HL-60 (cell line): ENCODE data around the gene CHRDL1.

Experiments
- DNase-seq, 2 experiments: peaks; one replicate each; pipeline ENCODE4 v3.0.0-alpha.2; 2010 to 2020; ENCODE audit warnings: low read depth in 1 of 2, low spot score in 1 of 2
- H3K27ac ChIP-seq: fragments of 250-450 bp; sonication (Bioruptor Pico); replicated peaks from 2 replicates; pipeline ENCODE4 v1.5.1; 2020; ENCODE audit warnings: mild to moderate bottlenecking, moderate library complexity
- H3K27me3 ChIP-seq: fragments of 250-450 bp; sonication (Bioruptor Pico); 2 replicates; pipeline ENCODE4 v1.5.1; 2021; ENCODE audit warnings: mild to moderate bottlenecking, moderate library complexity; ENCODE audit not compliant: insufficient read depth, poor library complexity, severe bottlenecking
- H3K4me3 ChIP-seq: replicated peaks from 2 replicates; pipeline ENCODE4 v1.5.1; 2011; ENCODE audit warnings: mild to moderate bottlenecking, control low read depth, low read length; ENCODE audit not compliant: insufficient read depth
- CTCF ChIP-seq: IDR thresholded peaks from one replicate; pipeline ENCODE4 v1.5.1; 2011; ENCODE audit warnings: low read length, control low read depth, inconsistent platforms; ENCODE audit not compliant: insufficient read depth
- GABPA ChIP-seq: IDR thresholded peaks from 2 replicates; pipeline ENCODE4 v1.6.1; 2012; ENCODE audit warnings: low read depth
- POLR2AphosphoS5 ChIP-seq: IDR thresholded peaks from 2 replicates; pipeline ENCODE4 v1.6.1; 2012; ENCODE audit warnings: low read depth
- REST ChIP-seq: IDR thresholded peaks from 2 replicates; pipeline ENCODE4 v1.6.1; 2012; ENCODE audit warnings: low read depth; ENCODE audit not compliant: insufficient replicate concordance
- SPI1 ChIP-seq: IDR thresholded peaks from 2 replicates; pipeline ENCODE4 v1.6.1; 2012; ENCODE audit warnings: low read depth, mild to moderate bottlenecking, borderline replicate concordance

The CHRDL1 gene

GRCh38 chrX:110713666-110714065 lies 82.0 kb downstream of the CHRDL1 start:
- TF ChIP-seq SPI1 (no peak), GABPA (no peak), POLR2AphosphoS5 (no peak), REST (no peak), CTCF (no peak)
- DNase-seq, result no peak
- no peak overlapping the region for H3K4me3 ChIP-seq
- no peaks in the 10 kb centered on the region for H3K27me3 ChIP-seq
- no peak overlapping the region for H3K27ac ChIP-seq

- no peak for TF ChIP-seq REST
- TF ChIP-seq SPI1, result no peak
- no peak for TF ChIP-seq GABPA
- no peak for TF ChIP-seq POLR2AphosphoS5
- no peak for TF ChIP-seq CTCF
- Histone ChIP-seq H3K27me3 (no peaks in the 10 kb centered on the region), H3K27ac (no peak overlapping the region), H3K4me3 (no peak overlapping the region)
- no peak for DNase-seq
Measured at GRCh38 chrX:110706446-110706845, 89.2 kb downstream of the CHRDL1 start.

GRCh38 chrX:110703641-110704040 lies 92.0 kb downstream of the CHRDL1 start:
- no peaks in the 10 kb centered on the region for H3K27me3 ChIP-seq
- no peak for DNase-seq
- H3K27ac ChIP-seq, result no peak overlapping the region
- TF ChIP-seq GABPA, result no peak
- TF ChIP-seq CTCF, result no peak
- TF ChIP-seq SPI1, result no peak
- TF ChIP-seq REST, result no peak
- TF ChIP-seq POLR2AphosphoS5, result no peak
- H3K4me3 ChIP-seq, result no peak overlapping the region
